Mucosa of descending colon (tissue), 3 donors: ENCODE results near the gene VASN. TPM values are rescaled to one million over a fixed set of nuclear protein-coding genes. Genes with fewer than 3 reads are reported as not detected.

Experiments used
- ATAC-seq: fragments of 200-7000 bp; cut with Tn5 transposase; one replicate; pipeline ENCODE4 v1.9.1; 2020; ENCODE audit warnings: mild to moderate bottlenecking, moderate library complexity
- DNase-seq, 3 donors: peaks; one replicate each; pipeline ENCODE4 v3.0.0-alpha.2; 2020
- H3K36me3 ChIP-seq: fragments of 200-600 bp; one replicate; pipeline ENCODE4 v1.8.0; 2021; ENCODE audit warnings: low read depth, mild to moderate bottlenecking
- H3K4me1 ChIP-seq: fragments of 200-600 bp; one replicate; pipeline ENCODE4 v1.8.0; 2021; ENCODE audit warnings: low read depth, mild to moderate bottlenecking
- H3K4me3 ChIP-seq: fragments of 200-600 bp; one replicate; pipeline ENCODE4 v1.8.0; 2021; ENCODE audit warnings: mild to moderate bottlenecking
- H3K9me3 ChIP-seq: fragments of 200-600 bp; one replicate; pipeline ENCODE4 v1.8.0; 2021; ENCODE audit warnings: mild to moderate bottlenecking
- intact Hi-C, 2 donors: fragments of 100-400 bp; cut with DNase I in 1 of 2; cut with micrococcal nuclease in 1 of 2; formaldehyde crosslinking; loops; one replicate each; pipeline versions ENCODE4 v1.11.0 to v1.11.1; 2022; cut with DNase I, micrococcal nuclease
- total RNA-seq, 3 donors: library from RNA; stranded (reverse); fragmentation: NEBNext Ultra II Directional in 2 of 3; extraction: Animal tissue kit (Norgen Biotek cat#: 25700) in 2 of 3; gene quantifications; one replicate each; pipeline versions ENCODE4 v1.2.1 to v1.2.4, GENCODE V29; 2021 to 2023
- TF ChIP-seq, protein P1 (sequence below): fragments of 200-600 bp; IDR thresholded peaks from one replicate; pipeline ENCODE4 v1.8.0; 2022; ENCODE audit warnings: antibody characterized with exemption, mild to moderate bottlenecking
- donor health status: DM: no; HTN: no; CAD: no; lungs with moderate emphysema.
- donor health status: DM: no; HTN: no; CAD: no.
- donor health status: DM: no; HTN: yes; CAD: no.

VASN gene
- total RNA-seq, 3 donors from 2014 or later, result 0.93 to 8.4 (median 5.1) TPM

DNA sequence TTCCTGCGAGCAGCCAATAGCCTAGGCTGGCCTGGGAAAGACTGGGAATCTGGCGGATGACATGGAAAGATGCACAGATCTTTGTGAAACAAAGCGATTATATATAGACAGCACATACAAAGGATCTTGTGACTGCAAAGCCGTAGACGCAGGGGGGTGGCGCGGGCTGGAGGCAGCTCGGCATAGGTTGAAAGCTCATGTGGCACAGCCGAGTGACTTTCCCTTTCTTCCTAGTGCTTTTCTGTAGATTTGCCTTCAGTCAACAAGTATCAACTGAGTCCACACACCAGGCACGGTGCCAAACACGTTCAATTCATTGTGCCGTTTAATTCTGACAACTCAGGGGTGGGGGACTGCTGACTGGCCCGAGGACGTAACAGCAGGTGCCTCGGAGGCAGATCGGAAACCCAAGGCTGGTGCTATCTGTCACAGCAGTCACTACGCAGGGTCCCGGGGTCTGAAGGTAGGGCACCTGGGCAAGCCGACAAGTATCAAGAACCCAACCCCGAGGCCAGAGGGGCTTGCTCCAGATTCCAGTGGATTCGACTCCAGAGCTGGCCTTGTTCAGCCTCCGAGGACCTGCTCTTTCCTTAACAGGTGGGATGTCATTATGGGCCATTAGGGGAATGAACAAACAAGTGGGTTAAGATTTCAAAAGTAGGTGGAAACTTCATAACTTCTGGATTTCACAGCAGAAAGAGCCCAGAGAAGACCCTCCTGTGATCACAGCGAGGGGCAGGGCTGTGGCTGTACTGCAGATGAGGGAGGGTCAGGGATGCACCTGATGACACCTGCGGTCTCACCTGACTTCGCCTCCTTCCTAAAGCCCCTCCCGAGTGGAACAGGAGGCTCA is 26.4 kb upstream of the VASN start:
- Histone ChIP-seq H3K9me3 (no peaks in the 10 kb centered on the region), H3K4me3 (no peak overlapping the region), H3K4me1 (peaks cover 7% of the 10 kb centered on the region), H3K36me3 (no peaks in the 10 kb centered on the region)
- TF ChIP-seq, protein P1, sequence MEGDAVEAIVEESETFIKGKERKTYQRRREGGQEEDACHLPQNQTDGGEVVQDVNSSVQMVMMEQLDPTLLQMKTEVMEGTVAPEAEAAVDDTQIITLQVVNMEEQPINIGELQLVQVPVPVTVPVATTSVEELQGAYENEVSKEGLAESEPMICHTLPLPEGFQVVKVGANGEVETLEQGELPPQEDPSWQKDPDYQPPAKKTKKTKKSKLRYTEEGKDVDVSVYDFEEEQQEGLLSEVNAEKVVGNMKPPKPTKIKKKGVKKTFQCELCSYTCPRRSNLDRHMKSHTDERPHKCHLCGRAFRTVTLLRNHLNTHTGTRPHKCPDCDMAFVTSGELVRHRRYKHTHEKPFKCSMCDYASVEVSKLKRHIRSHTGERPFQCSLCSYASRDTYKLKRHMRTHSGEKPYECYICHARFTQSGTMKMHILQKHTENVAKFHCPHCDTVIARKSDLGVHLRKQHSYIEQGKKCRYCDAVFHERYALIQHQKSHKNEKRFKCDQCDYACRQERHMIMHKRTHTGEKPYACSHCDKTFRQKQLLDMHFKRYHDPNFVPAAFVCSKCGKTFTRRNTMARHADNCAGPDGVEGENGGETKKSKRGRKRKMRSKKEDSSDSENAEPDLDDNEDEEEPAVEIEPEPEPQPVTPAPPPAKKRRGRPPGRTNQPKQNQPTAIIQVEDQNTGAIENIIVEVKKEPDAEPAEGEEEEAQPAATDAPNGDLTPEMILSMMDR, result no peak
- DNase-seq (no peak), ATAC-seq (no peak)
- intact Hi-C loops, result no loop called here

DNA sequence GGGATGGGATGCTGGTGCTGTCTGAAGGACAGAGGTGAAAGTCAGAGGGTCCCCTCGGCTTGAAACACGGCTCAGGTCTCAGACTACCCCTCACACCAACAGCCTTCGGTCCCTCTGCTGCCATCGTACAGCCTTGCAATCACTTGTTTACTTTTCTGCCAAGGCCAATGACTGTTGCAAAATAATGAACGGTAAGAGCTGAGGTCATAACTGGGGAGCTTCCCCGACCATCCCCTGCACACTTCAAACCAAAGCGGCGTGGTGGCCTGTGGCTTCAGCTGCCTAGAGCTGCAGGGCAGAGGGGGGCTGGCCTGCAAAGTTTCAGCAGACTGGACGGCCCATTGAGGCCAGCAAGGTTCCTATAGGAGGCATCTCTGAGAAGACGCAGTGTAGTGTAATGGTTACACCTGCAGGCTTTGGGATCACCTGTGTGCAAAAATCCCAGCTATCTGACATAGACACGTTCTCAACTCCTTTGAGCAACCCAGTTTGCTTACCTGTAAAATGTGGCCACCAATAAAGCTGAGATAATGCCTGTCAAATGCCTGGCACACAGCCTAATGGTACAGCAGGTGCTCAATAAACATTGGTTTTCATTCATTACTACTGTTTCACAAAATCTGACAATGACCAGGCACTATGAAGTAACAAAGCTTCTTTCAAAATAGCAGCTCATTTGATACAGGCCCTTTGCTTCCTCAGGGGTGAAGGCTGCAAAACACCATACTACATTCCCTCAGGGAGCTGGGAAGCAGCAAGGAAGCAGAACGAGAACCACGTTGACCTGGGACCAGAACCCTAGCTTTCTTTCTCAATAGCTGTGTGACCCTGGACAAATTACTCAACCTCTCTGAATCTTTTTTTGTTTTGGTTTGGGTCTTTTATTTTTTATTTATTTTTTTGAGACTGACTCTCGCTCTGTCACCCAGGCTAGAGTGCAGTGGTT is 25.5 kb upstream of the VASN start:
- Histone ChIP-seq H3K4me1 (peaks cover 10% of the 10 kb centered on the region), H3K36me3 (no peaks in the 10 kb centered on the region), H3K4me3 (no peak overlapping the region), H3K9me3 (no peaks in the 10 kb centered on the region)
- ATAC-seq (peak; percentile 27), DNase-seq (no peak)
- intact Hi-C loops, result no loop called here
- TF ChIP-seq, protein P1, result no peak

DNA sequence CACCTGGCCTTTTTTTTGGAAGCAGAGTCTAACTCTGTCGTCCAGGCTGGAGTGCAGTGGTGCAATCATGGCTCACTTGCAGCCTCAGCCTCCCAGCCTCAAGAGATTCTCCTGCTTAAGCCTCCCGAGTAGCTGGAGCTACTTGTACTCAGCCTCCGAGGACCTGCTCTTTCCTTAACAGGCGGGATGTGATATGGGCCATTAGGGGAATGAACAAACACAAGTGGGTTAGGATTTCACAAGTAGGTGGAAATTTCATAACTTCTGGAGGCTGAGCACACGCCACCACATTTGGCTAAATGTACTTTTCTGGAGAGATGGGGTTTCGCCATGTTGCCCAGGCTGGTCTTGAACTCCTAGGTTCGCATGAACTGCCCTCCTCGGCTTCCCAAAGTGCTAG is 24.6 kb upstream of the VASN start:
- DNase-seq (no peak), ATAC-seq (no peak)
- H3K4me1 ChIP-seq, result peaks cover 10% of the 10 kb centered on the region

DNA sequence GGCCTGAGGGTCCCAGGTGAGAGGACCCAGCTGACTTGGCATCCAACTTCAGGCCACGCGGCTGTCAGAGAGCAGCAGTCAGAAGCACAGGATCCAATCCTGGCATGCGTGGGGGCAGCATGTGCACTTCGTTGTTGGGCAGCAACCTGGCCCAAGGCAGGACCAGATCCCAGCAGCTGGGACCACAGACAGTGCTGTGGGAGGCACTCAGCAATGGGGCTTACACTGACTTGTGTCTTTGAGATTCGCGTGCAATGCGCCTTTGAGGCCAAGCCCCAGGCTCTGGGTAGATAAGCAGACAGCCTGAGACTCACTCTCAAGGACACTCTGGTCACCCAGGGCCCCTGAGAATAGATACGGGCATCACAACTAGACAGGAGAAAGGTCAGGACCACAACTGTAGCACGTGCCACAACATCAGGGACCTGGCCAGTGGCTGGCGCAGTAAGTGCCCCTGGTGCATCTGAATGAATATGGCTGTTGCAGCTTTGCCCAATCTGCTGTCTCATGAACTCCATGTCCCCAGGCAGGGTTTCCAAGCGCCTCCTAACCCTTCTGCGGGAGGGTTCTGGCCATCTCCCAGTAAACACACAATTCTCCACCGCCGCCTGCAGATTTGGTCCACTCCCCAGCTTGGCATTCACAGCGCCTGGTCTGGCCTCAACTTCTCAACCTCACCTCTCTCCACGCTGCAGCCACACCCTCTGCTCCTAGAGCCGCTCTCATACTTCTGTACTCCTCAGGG is 23.7 kb upstream of the VASN start:
- ATAC-seq, result no peak
- TF ChIP-seq, protein P1, result no peak
- H3K4me1 ChIP-seq, result peaks cover 10% of the 10 kb centered on the region
- H3K36me3 ChIP-seq, result no peaks in the 10 kb centered on the region
- intact Hi-C loops, result no loop called here
- H3K4me3 ChIP-seq, result no peak overlapping the region
- no peaks in the 10 kb centered on the region for H3K9me3 ChIP-seq
- DNase-seq, result no peak

More for the DNA sequence above, 24.6 kb upstream of the VASN start:
- Histone ChIP-seq H3K4me3 (no peak overlapping the region), H3K9me3 (no peaks in the 10 kb centered on the region), H3K36me3 (no peaks in the 10 kb centered on the region)
- intact Hi-C loops, result no loop called here
- TF ChIP-seq, protein P1, result no peak

DNA sequence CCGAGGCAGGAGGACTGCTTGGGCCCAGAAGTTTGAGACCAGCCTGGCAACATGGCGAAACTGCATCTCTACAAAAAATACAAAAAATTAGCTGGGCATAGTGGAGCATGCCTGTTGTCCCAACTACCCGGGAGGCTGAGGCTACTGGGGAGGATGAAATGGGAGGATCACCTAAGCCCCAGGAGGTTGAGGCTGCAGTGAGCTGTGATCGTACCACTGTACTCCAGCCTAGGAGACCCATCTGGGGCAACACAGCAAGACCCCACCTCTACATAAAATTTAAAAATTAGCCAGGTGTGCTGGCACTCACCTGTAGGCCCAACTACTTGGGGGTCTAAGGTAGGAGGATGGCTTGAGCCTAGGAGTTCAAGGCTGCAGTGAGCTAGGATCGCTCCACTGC is 22.3 kb upstream of the VASN start:
- Histone ChIP-seq H3K4me3 (no peak overlapping the region), H3K4me1 (peaks cover 10% of the 10 kb centered on the region), H3K36me3 (no peaks in the 10 kb centered on the region), H3K9me3 (no peaks in the 10 kb centered on the region)
- DNase-seq (no peak), ATAC-seq (no peak)
- TF ChIP-seq, protein P1, result no peak
- intact Hi-C loops, result no loop called here
